NCI-H1436 (cell line): ENCODE results near the gene CPHXL2.

ENCODE experiments used
- DNase-seq: peaks from one replicate; lab custom pipeline; 2025; lab: John Stamatoyannopoulos, UW

The CPHXL2 gene

GRCh38 chr16:75640598-75640997, 36.2 kb downstream of the CPHXL2 start:
- no peak for DNase-seq

- DNase-seq = no peak
Measured at GRCh38 chr16:75635036-75635435, 41.8 kb downstream of the CPHXL2 start.

GRCh38 chr16:75632857-75633256, 44.0 kb downstream of the CPHXL2 start:
- no peak for DNase-seq

GRCh38 chr16:75630052-75630451, 46.8 kb downstream of the CPHXL2 start:
- DNase-seq = no peak

- DNase-seq = no peak
Measured at GRCh38 chr16:75629132-75629531, 47.7 kb downstream of the CPHXL2 start.

- no peak for DNase-seq
Measured at GRCh38 chr16:75628351-75628750, 48.5 kb downstream of the CPHXL2 start.

GRCh38 chr16:75627851-75628250, 49.0 kb downstream of the CPHXL2 start:
- DNase-seq = no peak

GRCh38 chr16:75626806-75627205, 50.0 kb downstream of the CPHXL2 start:
- no peak for DNase-seq

- no peak for DNase-seq
Measured at GRCh38 chr16:75624921-75625334, 51.9 kb downstream of the CPHXL2 start.

GRCh38 chr16:75622761-75623605, 53.8 kb downstream of the CPHXL2 start, which contains the start of gene ADAT1:
Gene ADAT1 (minus strand): TSS chr16:75623281. CDS start chr16:75620799, 2,482 bp downstream.
- DNase-seq = peak; percentile 98

GRCh38 chr16:75621170-75621477, 55.7 kb downstream of the CPHXL2 start:
- DNase-seq = peak; percentile 11

GRCh38 chr16:75620326-75621169, 56.3 kb downstream of the CPHXL2 start:
- DNase-seq = no peak

GRCh38 chr16:75618780-75619179, 58.0 kb downstream of the CPHXL2 start:
- no peak for DNase-seq

- DNase-seq = no peak
Measured at GRCh38 chr16:75617121-75617520, 59.7 kb downstream of the CPHXL2 start.

GRCh38 chr16:75616521-75617010, 60.2 kb downstream of the CPHXL2 start:
- no peak for DNase-seq

- no peak for DNase-seq
Measured at GRCh38 chr16:75615619-75616018, 61.2 kb downstream of the CPHXL2 start.

- DNase-seq = no peak
Measured at GRCh38 chr16:75614066-75614897, 62.5 kb downstream of the CPHXL2 start.
